Endothelial cell of umbilical vein (primary cell): Measurements from ENCODE around the gene PRDM1. TPM values are rescaled to one million over a fixed set of nuclear protein-coding genes. Genes with fewer than 3 reads are reported as not detected.

ENCODE experiments used
- BruUV-seq: library from RNA; stranded (reverse); fragments of 400-500 nt; replicated peaks from 2 replicates; lab custom pipeline; 2021; lab: Mats Ljungman, UMichigan
- CTCF ChIA-PET: fragments of 300-600, 350-600 bp; sonication (Branson Sonifier 250); formaldehyde crosslinking; loops from one replicate; lab custom pipeline; 2021; ENCODE audit warnings: antibody characterized with exemption, inconsistent platforms; lab: Charles Lee
- POLR2A ChIA-PET: fragments of 300-600, 350-600 bp; sonication (Branson Sonifier 250); formaldehyde crosslinking; loops from one replicate; lab custom pipeline; 2021; ENCODE audit warnings: antibody characterized with exemption, inconsistent platforms; lab: Charles Lee
- DNase-seq: peaks from one replicate; pipeline ENCODE4 v3.0.0-alpha.2; 2011; ENCODE audit warnings: low read depth, low spot score
- FAIRE-seq: peaks from 2 replicates; lab custom pipeline; 2011; peaks lifted over from hg19 to GRCh38; lab: Jason Lieb, UNC
- H2AFZ ChIP-seq: 2 replicates; pipeline ENCODE4 v1.6.0; 2012; ENCODE audit warnings: low read depth, low read length, control low read depth, inconsistent platforms
- H3K27ac ChIP-seq: 2 replicates; pipeline ENCODE4 v1.5.1; 2011; ENCODE audit warnings: low read depth, mild to moderate bottlenecking, control low read depth, low read length, moderate library complexity; ENCODE audit not compliant: insufficient read depth
- H3K27me3 ChIP-seq, 2 experiments: 2 replicates each; pipeline versions ENCODE4 v1.6.0 to v1.6.1; 2011; ENCODE audit warnings: low read length in 2 of 2, mixed read lengths in 1 of 2; ENCODE audit not compliant: control insufficient read depth in 2 of 2, insufficient read depth in 2 of 2
- H3K36me3 ChIP-seq, 2 experiments: 2 replicates in 1 of 2; 3 replicates in 1 of 2; pipeline ENCODE4 v1.5.1; 2011; ENCODE audit warnings: low read length in 2 of 2, mild to moderate bottlenecking in 1 of 2, moderate library complexity in 1 of 2; ENCODE audit not compliant: control insufficient read depth in 2 of 2, insufficient read depth in 2 of 2; ENCODE audit errors: extremely low read depth in 1 of 2
- H3K4me1 ChIP-seq: 3 replicates; pipeline ENCODE4 v1.5.1; 2011; ENCODE audit warnings: mild to moderate bottlenecking, low read length; ENCODE audit not compliant: control insufficient read depth, insufficient read depth; ENCODE audit errors: extremely low read depth
- H3K4me2 ChIP-seq: 2 replicates; pipeline ENCODE4 v1.6.1; 2011; ENCODE audit warnings: low read length, control low read depth, mixed read lengths; ENCODE audit not compliant: insufficient read depth
- H3K4me3 ChIP-seq, 3 experiments: fragments of 200-600 bp in 1 of 3; sonication (generic), shearing (Covaris generic) in 1 of 3; replicated peaks in 1 of 3; 2 replicates each; pipeline ENCODE4 v1.5.1; 2011 to 2016; ENCODE audit warnings: control low read depth in 3 of 3, low read length in 3 of 3, mild to moderate bottlenecking in 2 of 3, inconsistent platforms in 1 of 3, low read depth in 1 of 3, moderate library complexity in 1 of 3; ENCODE audit not compliant: insufficient read depth in 1 of 3
- H3K79me2 ChIP-seq: 2 replicates; pipeline ENCODE4 v1.6.0; 2012; ENCODE audit warnings: low read length, inconsistent platforms; ENCODE audit not compliant: control insufficient read depth, insufficient read depth
- H3K9ac ChIP-seq: replicated peaks from 2 replicates; pipeline ENCODE3; 2011; ENCODE audit warnings: low read length, control low read depth; ENCODE audit not compliant: insufficient read depth; ENCODE audit errors: extremely low read depth
- H3K9me1 ChIP-seq: replicated peaks from 3 replicates; pipeline ENCODE4 v1.6.0; 2011; ENCODE audit warnings: mild to moderate bottlenecking, low read length; ENCODE audit not compliant: control insufficient read depth, insufficient read depth; ENCODE audit errors: extremely low read depth
- H3K9me3 ChIP-seq: replicated peaks from 2 replicates; pipeline ENCODE4 v1.5.1; 2012; ENCODE audit warnings: low read length, inconsistent platforms; ENCODE audit not compliant: control insufficient read depth, insufficient read depth
- H4K20me1 ChIP-seq: replicated peaks from 2 replicates; pipeline ENCODE3; 2011; ENCODE audit warnings: mild to moderate bottlenecking, low read length; ENCODE audit not compliant: control insufficient read depth, insufficient read depth; ENCODE audit errors: extremely low read depth
- EZH2 ChIP-seq: IDR thresholded peaks from 2 replicates; pipeline ENCODE4 v1.6.1; 2012; ENCODE audit warnings: borderline replicate concordance, low read depth, mild to moderate bottlenecking, moderate library complexity, low read length, inconsistent platforms; ENCODE audit not compliant: severe bottlenecking
- FOS ChIP-seq: IDR thresholded peaks from 2 replicates; pipeline ENCODE4 v1.6.1; 2011; ENCODE audit warnings: mild to moderate bottlenecking, low read length, moderate library complexity, borderline replicate concordance; ENCODE audit not compliant: insufficient read depth
- GATA2 ChIP-seq: IDR thresholded peaks from 2 replicates; pipeline ENCODE4 v1.7.0; 2011; ENCODE audit warnings: low read depth, mild to moderate bottlenecking, moderate library complexity, mixed read lengths, low read length; ENCODE audit not compliant: insufficient read length, insufficient read depth
- JUN ChIP-seq: IDR thresholded peaks from 2 replicates; pipeline ENCODE4 v1.6.1; 2011; ENCODE audit warnings: borderline replicate concordance, low read depth; ENCODE audit not compliant: insufficient read length, insufficient read depth
- MYC ChIP-seq: IDR thresholded peaks from one replicate; pipeline ENCODE4 v1.6.1; 2011; ENCODE audit warnings: mild to moderate bottlenecking, low read depth, low read length
- POLR2A ChIP-seq: IDR thresholded peaks from 2 replicates; pipeline ENCODE4 v1.6.1; 2012; ENCODE audit warnings: low read depth, mild to moderate bottlenecking, control low read depth, low read length
- POLR2AphosphoS5 ChIP-seq: IDR thresholded peaks from 2 replicates; pipeline ENCODE4 v1.6.1; 2012; ENCODE audit warnings: low read depth, mild to moderate bottlenecking, control low read depth, low read length, moderate library complexity; ENCODE audit not compliant: insufficient read depth
- dilution Hi-C: fragments of 300-500 bp; cut with MboI; formaldehyde crosslinking; loops from one replicate; pipeline ENCODE4 v1.15.0; 2019; ENCODE audit warnings: low sequenced_read_pairs; ENCODE audit not compliant: extremely low pct_ligation_motif_present
- intact Hi-C: fragments of 100-400 bp; cut with micrococcal nuclease; formaldehyde crosslinking; loops from one replicate; pipeline ENCODE4 v1.10.0; 2022
- polyA plus RNA-seq, 4 experiments: library from polyadenylated mRNA; depleted of rRNA in 3 of 4; stranded (reverse) in 3 of 4; unstranded in 1 of 4; fragments of >200 nt; gene quantifications; 2 replicates each; pipeline versions ENCODE4 v1.2.1 to v1.2.3, GENCODE V29; 2011 to 2012; ENCODE audit warnings: missing spikeins in 1 of 4
- total RNA-seq: library from RNA; stranded (reverse); gene quantifications from 2 replicates; pipeline ENCODE4 v1.2.3, GENCODE V29; 2021
- TF ChIP-seq, protein P1 (sequence below), 2 donors: IDR thresholded peaks; 1 replicate in 1 of 2; 2 replicates in 1 of 2; pipeline ENCODE4 v1.5.1; 2011; ENCODE audit warnings: low read length in 2 of 2, mild to moderate bottlenecking in 2 of 2, moderate library complexity in 2 of 2, control low read depth in 1 of 2, inconsistent platforms in 1 of 2, low read depth in 1 of 2; ENCODE audit not compliant: insufficient read depth in 1 of 2; ENCODE audit errors: extremely low read depth in 1 of 2
- TF ChIP-seq, protein P2 (sequence below): IDR thresholded peaks from 2 replicates; pipeline ENCODE4 v1.6.1; 2011; ENCODE audit not compliant: insufficient read depth, insufficient read length

The PRDM1 gene
- total and polyA plus RNA-seq, 2 donors (not counting 3 experiments of a cell fraction or from before 2014, with no cell fraction given) = 0.36 to 2.7 TPM

DNA sequence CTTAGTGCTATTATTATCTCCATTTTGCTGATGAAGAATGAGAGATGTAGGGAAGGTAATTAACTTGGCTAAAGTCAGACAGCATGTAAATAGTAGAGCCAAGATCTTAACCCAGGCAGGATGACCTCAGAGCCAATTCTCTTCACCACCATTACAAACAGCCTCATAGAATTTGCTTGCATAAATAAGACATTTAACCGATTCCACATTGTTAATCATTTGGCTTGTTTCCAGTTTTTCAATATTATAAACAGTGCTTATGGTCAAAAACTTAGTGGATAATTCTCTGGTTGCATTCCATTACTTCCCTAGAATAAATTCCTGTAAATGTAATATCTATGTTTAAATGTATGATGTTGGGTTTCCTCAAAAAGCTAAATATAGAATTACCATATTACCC lies 19.1 kb upstream of the PRDM1 start:
- no peaks in the 10 kb centered on the region for H4K20me1 ChIP-seq
- H3K36me3 ChIP-seq = no peaks in the 10 kb centered on the region
- POLR2A ChIA-PET = no interaction called here
- DNase-seq = no peak
- H3K27me3 ChIP-seq = peaks cover 5 to 6% of the 10 kb centered on the region in 2 experiments
- intact Hi-C loops = no loop called here
- H3K9me1 ChIP-seq = no peaks in the 10 kb centered on the region
- H3K4me2 ChIP-seq = no peak overlapping the region
- H3K27ac ChIP-seq = no peak overlapping the region
- H3K9ac ChIP-seq = no peak overlapping the region
- no peak overlapping the region for H3K4me3 ChIP-seq
- no peaks in the 10 kb centered on the region for H3K79me2 ChIP-seq
- H2AFZ ChIP-seq = no peak overlapping the region
- BruUV-seq = no TSS peak
- CTCF ChIA-PET = no interaction called here
- H3K4me1 ChIP-seq = no peaks in the 10 kb centered on the region
- dilution Hi-C loops = no loop called here
- TF ChIP-seq POLR2AphosphoS5 = no peak
- TF ChIP-seq MYC = no peak
- TF ChIP-seq EZH2 = no peak
- TF ChIP-seq FOS = no peak
- TF ChIP-seq, protein P1, sequence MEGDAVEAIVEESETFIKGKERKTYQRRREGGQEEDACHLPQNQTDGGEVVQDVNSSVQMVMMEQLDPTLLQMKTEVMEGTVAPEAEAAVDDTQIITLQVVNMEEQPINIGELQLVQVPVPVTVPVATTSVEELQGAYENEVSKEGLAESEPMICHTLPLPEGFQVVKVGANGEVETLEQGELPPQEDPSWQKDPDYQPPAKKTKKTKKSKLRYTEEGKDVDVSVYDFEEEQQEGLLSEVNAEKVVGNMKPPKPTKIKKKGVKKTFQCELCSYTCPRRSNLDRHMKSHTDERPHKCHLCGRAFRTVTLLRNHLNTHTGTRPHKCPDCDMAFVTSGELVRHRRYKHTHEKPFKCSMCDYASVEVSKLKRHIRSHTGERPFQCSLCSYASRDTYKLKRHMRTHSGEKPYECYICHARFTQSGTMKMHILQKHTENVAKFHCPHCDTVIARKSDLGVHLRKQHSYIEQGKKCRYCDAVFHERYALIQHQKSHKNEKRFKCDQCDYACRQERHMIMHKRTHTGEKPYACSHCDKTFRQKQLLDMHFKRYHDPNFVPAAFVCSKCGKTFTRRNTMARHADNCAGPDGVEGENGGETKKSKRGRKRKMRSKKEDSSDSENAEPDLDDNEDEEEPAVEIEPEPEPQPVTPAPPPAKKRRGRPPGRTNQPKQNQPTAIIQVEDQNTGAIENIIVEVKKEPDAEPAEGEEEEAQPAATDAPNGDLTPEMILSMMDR (IDR thresholded peaks at IDR 0.05; ENCODE audit: extremely low read depth in 1 of 2, insufficient read depth in 1 of 2, low read depth in 1 of 2, low read length in 2 of 2) = no peak
- TF ChIP-seq POLR2A = no peak
- TF ChIP-seq, protein P2, sequence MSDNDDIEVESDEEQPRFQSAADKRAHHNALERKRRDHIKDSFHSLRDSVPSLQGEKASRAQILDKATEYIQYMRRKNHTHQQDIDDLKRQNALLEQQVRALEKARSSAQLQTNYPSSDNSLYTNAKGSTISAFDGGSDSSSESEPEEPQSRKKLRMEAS = no peak
- no peak for TF ChIP-seq JUN
- TF ChIP-seq GATA2 = no peak
- FAIRE-seq = no peak
- H3K9me3 ChIP-seq = no peaks in the 10 kb centered on the region
